Measurements from ENCODE around the gene DTWD2.

- no peak for TF ChIP-seq POLR2AphosphoS5 (IDR thresholded peaks at IDR 0.05)
- TF ChIP-seq POLR2A (IDR thresholded peaks at IDR 0.05) = no peak
- no peak for TF ChIP-seq CTCF (IDR thresholded peaks at IDR 0.05)
- no peak for TF ChIP-seq EP300 (IDR thresholded peaks at IDR 0.05)
These were observed 6.6 kb downstream of the DTWD2 start for GRCh38 chr5:118981783-118982182.

All from gastroesophageal sphincter (tissue), 3 donors.